ENCODE data around the gene GPC3.

GRCh38 chrX:133988010-133988409 lies 2.6 kb upstream of the GPC3 start:
- no peak for TF ChIP-seq CTCF (IDR thresholded peaks at IDR 0.05; ENCODE audit: low read depth, low read length, poor library complexity, severe bottlenecking)
- no peak for TF ChIP-seq EZH2phosphoT487 (IDR thresholded peaks at IDR 0.05; ENCODE audit: borderline replicate concordance, low read length)

All from DOHH2 (cell line).